Activated T-helper 1 cell treated with anti-CD3 and anti-CD28 coated beads, Interleukin-12 subunit alpha, Interleukin-12 subunit beta, Interleukin-2, Interleukin-4 antibody, amounts not matched to agents 30 ng/mL and 10 ng/mL and 1 ng/mL, durations not matched to agents 14 hours and 24 hours and 36 hours (primary cell): ENCODE data around the gene CATSPERZ. TPM values are rescaled to one million over a fixed set of nuclear protein-coding genes. Genes with fewer than 3 reads are reported as not detected.

ENCODE experiments used
- DNase-seq: peaks from one replicate; pipeline ENCODE4 v3.0.0; 2021; ENCODE audit warnings: low spot score
- H3K27ac Mint-ChIP-seq: one replicate; pipeline ENCODE4 v1.8.0; 2021; ENCODE audit warnings: mild to moderate bottlenecking, mixed read lengths
- H3K27me3 Mint-ChIP-seq: one replicate; pipeline ENCODE4 v1.8.0; 2022; ENCODE audit warnings: mild to moderate bottlenecking, moderate library complexity, mixed read lengths; ENCODE audit not compliant: insufficient read depth
- H3K36me3 Mint-ChIP-seq: one replicate; pipeline ENCODE4 v1.8.0; 2021; ENCODE audit warnings: low read depth, mixed read lengths
- H3K4me1 Mint-ChIP-seq: one replicate; pipeline ENCODE4 v1.8.0; 2021; ENCODE audit warnings: low read depth, mixed read lengths
- H3K4me3 Mint-ChIP-seq: one replicate; pipeline ENCODE4 v1.8.0; 2021; ENCODE audit warnings: mild to moderate bottlenecking, moderate library complexity, mixed read lengths
- H3K9me3 Mint-ChIP-seq: one replicate; pipeline ENCODE4 v1.8.0; 2021; ENCODE audit warnings: mixed read lengths
- intact Hi-C: fragments of 100-400 bp; cut with micrococcal nuclease; formaldehyde crosslinking; loops from one replicate; pipeline ENCODE4 v1.15.1; 2024
- total RNA-seq: library from RNA; stranded (reverse); gene quantifications from 2 replicates; pipeline ENCODE4 v1.2.3, GENCODE V29; 2022

CATSPERZ gene
- total RNA-seq, 1 donor from 2014 or later, result 0.47 TPM

DNA sequence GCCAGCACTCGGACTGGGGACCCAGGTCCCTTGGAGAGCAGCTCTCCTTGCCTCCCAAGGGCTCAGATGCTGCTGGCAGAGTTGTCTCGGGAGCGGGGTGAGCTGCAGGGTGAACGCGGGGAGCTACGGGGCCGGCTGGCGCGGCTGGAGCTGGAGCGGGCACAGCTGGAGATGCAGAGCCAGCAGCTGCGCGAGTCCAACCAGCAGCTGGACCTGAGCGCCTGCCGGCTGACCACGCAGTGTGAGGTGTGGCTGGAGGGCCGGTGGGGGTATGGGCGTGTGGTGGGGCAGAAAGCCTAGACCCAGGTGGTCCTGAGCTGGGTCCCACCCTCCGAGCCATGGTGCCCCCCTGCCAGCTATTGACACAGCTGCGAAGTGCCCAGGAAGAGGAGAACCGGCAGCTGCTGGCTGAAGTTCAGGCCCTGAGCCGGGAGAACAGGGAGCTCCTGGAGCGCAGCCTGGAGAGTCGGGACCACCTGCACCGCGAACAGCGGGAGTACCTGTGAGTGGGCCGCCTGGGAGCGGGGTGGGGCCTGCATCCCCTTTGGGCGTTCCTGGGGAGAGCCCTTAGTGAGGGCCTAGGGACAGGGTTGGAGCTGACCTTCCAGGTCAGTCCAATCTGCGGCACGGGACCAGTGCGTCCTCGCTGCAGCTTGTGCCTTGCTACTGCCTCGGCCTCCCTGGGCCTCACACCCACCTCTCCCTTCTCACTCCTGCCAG lies 53.0 kb downstream of the CATSPERZ start:
- H3K36me3 Mint-ChIP-seq, result peaks cover 8% of the 10 kb centered on the region
- no peak overlapping the region for H3K27ac Mint-ChIP-seq
- no peaks in the 10 kb centered on the region for H3K9me3 Mint-ChIP-seq
- peaks cover 13% of the 10 kb centered on the region for H3K4me1 Mint-ChIP-seq
- no peaks in the 10 kb centered on the region for H3K27me3 Mint-ChIP-seq
- DNase-seq, result no peak
- intact Hi-C loops, result no loop called here
- H3K4me3 Mint-ChIP-seq, result no peak overlapping the region

DNA sequence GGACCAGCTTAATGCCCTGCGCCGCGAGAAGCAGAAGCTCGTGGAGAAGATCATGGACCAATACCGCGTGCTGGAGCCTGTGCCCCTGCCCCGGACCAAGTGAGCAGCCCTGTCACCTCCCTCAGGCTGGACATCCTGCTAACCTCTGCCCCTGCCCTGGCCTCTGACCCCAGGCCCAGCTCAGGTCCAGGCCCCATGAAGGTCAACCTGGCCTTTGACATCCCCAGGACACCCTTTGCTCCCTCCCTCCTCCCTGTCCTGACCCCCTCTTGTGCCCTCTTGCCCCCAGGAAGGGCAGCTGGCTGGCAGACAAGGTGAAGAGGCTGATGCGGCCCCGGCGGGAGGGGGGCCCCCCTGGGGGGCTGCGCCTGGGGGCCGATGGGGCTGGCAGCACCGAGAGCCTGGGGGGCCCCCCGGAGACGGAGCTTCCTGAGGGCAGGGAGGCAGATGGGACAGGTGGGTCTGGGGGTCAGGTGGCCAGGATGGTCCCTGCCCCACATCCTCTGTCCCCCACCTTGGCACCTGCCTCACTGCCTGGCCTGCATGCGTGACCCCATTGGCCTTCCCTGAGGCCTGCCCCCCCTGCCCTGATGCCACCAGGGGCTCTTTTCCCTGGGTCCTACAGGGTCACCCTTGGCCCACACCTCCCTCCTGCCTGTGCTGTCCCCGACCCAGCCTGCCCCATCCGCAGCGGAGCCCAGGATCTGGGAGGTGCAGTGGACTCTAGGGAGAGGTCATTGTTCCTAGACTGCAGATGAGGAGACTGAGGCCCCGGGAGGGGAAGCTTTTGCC lies 53.8 kb downstream of the CATSPERZ start:
- H3K27ac Mint-ChIP-seq, result no peak overlapping the region
- H3K4me1 Mint-ChIP-seq, result peaks cover 13% of the 10 kb centered on the region
- intact Hi-C loops, result no loop called here

More for the DNA sequence above, 53.8 kb downstream of the CATSPERZ start:
- Mint-ChIP-seq H3K36me3 (peaks cover 8% of the 10 kb centered on the region), H3K9me3 (no peaks in the 10 kb centered on the region), H3K27me3 (no peaks in the 10 kb centered on the region), H3K4me3 (no peak overlapping the region)
- no peak for DNase-seq

Other genes with a start within 250 kb of the CATSPERZ start
- gene MACROD1, start 134.2 kb upstream of the CATSPERZ start, total RNA-seq, result 17.4 and 20.2 TPM in 2 replicates
- gene STIP1, start 114.2 kb upstream of the CATSPERZ start, total RNA-seq, result 493 and 495 TPM in 2 replicates
- 201 and 211 TPM in 2 replicates for gene FERMT3, start 93.6 kb upstream of the CATSPERZ start, total RNA-seq
- gene TRPT1, start 74.2 kb upstream of the CATSPERZ start, total RNA-seq, result 30.3 and 35.5 TPM in 2 replicates
- 74.9 and 79.4 TPM in 2 replicates for gene NUDT22, start 74.1 kb upstream of the CATSPERZ start, total RNA-seq
- gene DNAJC4, start 69.8 kb upstream of the CATSPERZ start, total RNA-seq, result 18.4 and 19.8 TPM in 2 replicates
- 55.5 and 60.2 TPM in 2 replicates for gene VEGFB, start 65.8 kb upstream of the CATSPERZ start, total RNA-seq
- gene FKBP2, start 59.3 kb upstream of the CATSPERZ start, total RNA-seq, result 32.6 and 34.3 TPM in 2 replicates
- 238 and 248 TPM in 2 replicates for gene PPP1R14B, start 53.4 kb upstream of the CATSPERZ start, total RNA-seq
- 13.4 and 14.2 TPM in 2 replicates for gene PLCB3, start 48.8 kb upstream of the CATSPERZ start, total RNA-seq
- gene BAD, start 15.7 kb upstream of the CATSPERZ start, total RNA-seq, result 30.1 and 38.0 TPM in 2 replicates
- 35.3 and 41.8 TPM in 2 replicates for gene GPR137, start 14.5 kb upstream of the CATSPERZ start, total RNA-seq
- 0.16 and 0.29 TPM in 2 replicates for gene KCNK4, start 9.1 kb upstream of the CATSPERZ start, total RNA-seq
- 64.4 and 67.3 TPM in 2 replicates for gene ESRRA, start 5.2 kb downstream of the CATSPERZ start, total RNA-seq
- 307 and 312 TPM in 2 replicates for gene TRMT112, start 17.2 kb downstream of the CATSPERZ start, total RNA-seq
- gene PRDX5, start 17.8 kb downstream of the CATSPERZ start, total RNA-seq, result 89.0 and 100 TPM in 2 replicates
- 133 and 137 TPM in 2 replicates for gene CCDC88B, start 39.8 kb downstream of the CATSPERZ start, total RNA-seq
- 38.3 and 46.0 TPM in 2 replicates for gene RPS6KA4, start 58.8 kb downstream of the CATSPERZ start, total RNA-seq